Esophagus (tissue), 2 donors: Measurements from ENCODE around the gene FLRT2. TPM values are rescaled to one million over a fixed set of nuclear protein-coding genes. Genes with fewer than 3 reads are reported as not detected.

Experiments
- H3K27ac ChIP-seq, 2 donors: one replicate each; pipeline ENCODE4 v1.5.1; 2013; ENCODE audit warnings: low read depth in 2 of 2, mild to moderate bottlenecking in 2 of 2, inconsistent platforms in 1 of 2, low read length in 1 of 2, moderate library complexity in 1 of 2
- H3K27me3 ChIP-seq, 2 donors: one replicate each; pipeline ENCODE4 v1.6.1; 2013; ENCODE audit warnings: low read length in 2 of 2, control low read depth in 1 of 2, mild to moderate bottlenecking in 1 of 2; ENCODE audit not compliant: insufficient read depth in 2 of 2, control insufficient read depth in 1 of 2
- H3K36me3 ChIP-seq, 2 donors: one replicate each; pipeline ENCODE4 v1.6.1; 2013; ENCODE audit warnings: low read length in 1 of 2; ENCODE audit not compliant: control insufficient read depth in 2 of 2, insufficient read depth in 2 of 2
- H3K4me1 ChIP-seq, 2 donors: one replicate each; pipeline ENCODE4 v1.6.1; 2013; ENCODE audit warnings: low read length in 1 of 2; ENCODE audit not compliant: control insufficient read depth in 2 of 2, insufficient read depth in 2 of 2
- H3K4me3 ChIP-seq, 2 donors: one replicate each; pipeline ENCODE4 v1.5.1; 2013; ENCODE audit warnings: low read length in 2 of 2, mild to moderate bottlenecking in 2 of 2, low read depth in 1 of 2, moderate library complexity in 1 of 2
- H3K9me3 ChIP-seq, 2 donors: one replicate each; pipeline ENCODE4 v1.6.1; 2013; ENCODE audit warnings: mild to moderate bottlenecking in 2 of 2, low read depth in 1 of 2, low read length in 1 of 2, moderate library complexity in 1 of 2; ENCODE audit not compliant: control insufficient read depth in 2 of 2, insufficient read depth in 1 of 2
- WGBS, 2 donors: extraction: QIAGEN DNeasy Blood & Tissue Kit; methylation state at CpG; one replicate each; pipeline ENCODE4 v1.1.7; 2013; 5-methylcytosine and 5-hydroxymethylcytosine counted together
- polyA plus RNA-seq, 2 donors: library from polyadenylated mRNA; stranded (reverse); fragments of 200-250 nt; gene quantifications; one replicate each; pipeline ENCODE4 v1.2.3, GENCODE V29; 2013
- donor health status: healthy with polysubstance abuse.
- donor health status: Bipolar disorder and iron deficiency.

Gene FLRT2
- polyA plus RNA-seq, 2 donors: 0.98 to 2.1 TPM

DNA sequence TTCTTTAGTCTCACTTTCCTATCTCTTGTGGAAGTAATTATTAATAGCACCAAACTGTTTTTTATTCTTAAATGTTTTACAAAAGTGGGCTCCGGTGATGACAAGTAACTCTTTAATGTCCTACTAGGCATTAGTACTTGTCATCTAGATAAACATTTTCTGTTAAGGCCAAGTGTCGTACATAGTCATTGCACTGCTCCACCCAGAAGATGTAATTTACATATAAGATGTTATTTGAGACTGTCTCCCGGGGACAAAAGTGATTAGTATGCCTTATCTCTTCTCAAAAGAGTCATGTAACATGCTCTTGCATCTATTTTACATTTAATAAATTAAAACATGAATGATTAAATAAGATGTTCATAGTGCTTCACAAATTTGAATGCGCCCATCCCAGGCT is 88.4 kb downstream of the FLRT2 start:
- 81 to 89% methylated on average over 4 of the region's 4 CpGs for WGBS, 2 donors

DNA sequence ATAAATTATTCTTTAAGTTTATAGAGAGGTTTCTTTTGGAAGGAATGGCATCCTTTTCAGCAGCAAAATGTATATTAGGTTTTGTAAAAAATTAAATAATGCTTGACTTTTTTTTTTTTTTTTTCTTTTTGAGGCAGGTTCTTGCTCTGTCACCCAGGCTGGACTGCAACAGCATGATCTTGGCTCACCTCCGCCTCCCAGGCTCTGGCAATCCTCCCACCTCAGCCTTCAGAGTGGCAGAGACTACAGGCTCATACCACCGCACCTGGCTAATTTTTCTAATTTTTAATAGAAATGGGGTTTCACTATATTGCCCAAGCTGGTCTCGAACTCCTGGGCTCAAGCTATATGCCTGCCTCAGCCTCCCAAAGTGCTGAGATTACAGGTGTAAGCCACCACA is 89.0 kb downstream of the FLRT2 start:
- Histone ChIP-seq H3K9me3 (peaks cover 0 to 5% of the 10 kb centered on the region in 2 donors), H3K4me3 (no peak overlapping the region), H3K4me1 (no peaks in the 10 kb centered on the region), H3K27ac (no peak overlapping the region), H3K36me3 (peaks cover 0 to 2% of the 10 kb centered on the region in 2 donors), H3K27me3 (no peaks in the 10 kb centered on the region)
- WGBS, 2 donors: 82 to 95% methylated on average over 3 of the region's 3 CpGs

More for the DNA sequence above, 88.4 kb downstream of the FLRT2 start:
- no peak overlapping the region for H3K27ac ChIP-seq
- H3K4me3 ChIP-seq: no peak overlapping the region
- H3K9me3 ChIP-seq: peaks cover 0 to 5% of the 10 kb centered on the region in 2 donors
- H3K4me1 ChIP-seq: no peaks in the 10 kb centered on the region
- H3K36me3 ChIP-seq: peaks cover 0 to 2% of the 10 kb centered on the region in 2 donors
- no peaks in the 10 kb centered on the region for H3K27me3 ChIP-seq

DNA sequence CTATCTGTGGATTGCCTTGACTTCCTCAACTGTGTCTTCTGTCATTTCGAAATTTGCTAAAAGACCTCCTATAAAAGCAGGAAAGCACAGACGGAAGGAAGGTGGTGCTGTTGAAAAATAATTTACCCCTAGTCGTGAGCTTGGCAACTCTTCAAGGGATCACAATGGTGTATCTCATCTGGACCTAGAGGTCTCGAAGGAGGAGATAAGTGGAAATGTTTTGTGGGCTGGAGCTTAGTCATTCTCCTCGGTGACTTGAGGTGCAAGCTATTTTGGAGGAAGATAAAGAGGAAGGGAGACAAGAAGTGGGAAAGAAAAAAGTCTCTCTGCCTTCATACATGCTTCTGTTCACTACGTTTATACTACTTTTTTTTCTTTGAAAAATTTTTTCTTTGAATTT is 89.9 kb downstream of the FLRT2 start:
- Histone ChIP-seq H3K4me3 (no peak overlapping the region), H3K27ac (no peak overlapping the region), H3K9me3 (peaks cover 0 to 5% of the 10 kb centered on the region in 2 donors), H3K36me3 (peaks cover 0 to 2% of the 10 kb centered on the region in 2 donors), H3K4me1 (no peaks in the 10 kb centered on the region), H3K27me3 (no peaks in the 10 kb centered on the region)
- WGBS, 2 donors: 63 to 69% methylated on average over 6 of the region's 6 CpGs

DNA sequence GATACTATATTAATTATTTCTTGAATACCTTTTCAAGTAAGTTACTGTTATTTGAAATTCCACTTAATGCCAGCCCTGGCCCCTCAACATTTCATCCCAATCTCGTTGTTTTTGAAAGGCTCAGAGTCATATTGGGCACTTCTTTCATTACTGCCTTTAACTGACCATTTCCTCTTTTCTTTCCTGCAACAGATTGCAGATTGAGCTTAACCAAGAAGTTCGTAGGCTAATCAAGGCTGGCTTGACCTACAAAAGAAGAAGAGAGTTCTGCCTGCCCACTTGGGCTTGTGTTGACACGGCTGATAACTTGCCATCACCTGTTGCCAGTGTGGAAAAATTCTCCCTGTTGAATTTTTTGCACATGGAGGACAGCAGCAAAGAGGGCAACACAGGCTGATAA is 91.0 kb downstream of the FLRT2 start:
- H3K4me1 ChIP-seq: no peaks in the 10 kb centered on the region
- 66 to 78% methylated on average over 3 of the region's 3 CpGs for WGBS, 2 donors
- no peaks in the 10 kb centered on the region for H3K27me3 ChIP-seq
- peaks cover 0 to 5% of the 10 kb centered on the region in 2 donors for H3K9me3 ChIP-seq
- peaks cover 0 to 2% of the 10 kb centered on the region in 2 donors for H3K36me3 ChIP-seq
- no peak overlapping the region for H3K4me3 ChIP-seq
- H3K27ac ChIP-seq: no peak overlapping the region

DNA sequence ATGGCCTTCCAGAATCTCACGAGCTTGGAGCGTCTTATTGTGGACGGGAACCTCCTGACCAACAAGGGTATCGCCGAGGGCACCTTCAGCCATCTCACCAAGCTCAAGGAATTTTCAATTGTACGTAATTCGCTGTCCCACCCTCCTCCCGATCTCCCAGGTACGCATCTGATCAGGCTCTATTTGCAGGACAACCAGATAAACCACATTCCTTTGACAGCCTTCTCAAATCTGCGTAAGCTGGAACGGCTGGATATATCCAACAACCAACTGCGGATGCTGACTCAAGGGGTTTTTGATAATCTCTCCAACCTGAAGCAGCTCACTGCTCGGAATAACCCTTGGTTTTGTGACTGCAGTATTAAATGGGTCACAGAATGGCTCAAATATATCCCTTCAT is 92.2 kb downstream of the FLRT2 start:
- Histone ChIP-seq H3K4me1 (no peaks in the 10 kb centered on the region), H3K27me3 (no peaks in the 10 kb centered on the region), H3K36me3 (peaks cover 0 to 2% of the 10 kb centered on the region in 2 donors), H3K27ac (no peak overlapping the region), H3K9me3 (peaks cover 0 to 5% of the 10 kb centered on the region in 2 donors), H3K4me3 (no peak overlapping the region)
- 91 to 93% methylated on average over 13 of the region's 13 CpGs for WGBS, 2 donors

DNA sequence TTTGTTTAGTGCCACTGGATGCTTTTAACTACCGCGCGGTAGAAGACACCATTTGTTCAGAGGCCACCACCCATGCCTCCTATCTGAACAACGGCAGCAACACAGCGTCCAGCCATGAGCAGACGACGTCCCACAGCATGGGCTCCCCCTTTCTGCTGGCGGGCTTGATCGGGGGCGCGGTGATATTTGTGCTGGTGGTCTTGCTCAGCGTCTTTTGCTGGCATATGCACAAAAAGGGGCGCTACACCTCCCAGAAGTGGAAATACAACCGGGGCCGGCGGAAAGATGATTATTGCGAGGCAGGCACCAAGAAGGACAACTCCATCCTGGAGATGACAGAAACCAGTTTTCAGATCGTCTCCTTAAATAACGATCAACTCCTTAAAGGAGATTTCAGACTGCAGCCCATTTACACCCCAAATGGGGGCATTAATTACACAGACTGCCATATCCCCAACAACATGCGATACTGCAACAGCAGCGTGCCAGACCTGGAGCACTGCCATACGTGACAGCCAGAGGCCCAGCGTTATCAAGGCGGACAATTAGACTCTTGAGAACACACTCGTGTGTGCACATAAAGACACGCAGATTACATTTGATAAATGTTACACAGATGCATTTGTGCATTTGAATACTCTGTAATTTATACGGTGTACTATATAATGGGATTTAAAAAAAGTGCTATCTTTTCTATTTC is 93.2 kb downstream of the FLRT2 start:
- peaks cover 0 to 2% of the 10 kb centered on the region in 2 donors for H3K36me3 ChIP-seq
- no peak overlapping the region for H3K27ac ChIP-seq
- WGBS, 2 donors: 94 to 96% methylated on average over 27 of the region's 27 CpGs
- no peaks in the 10 kb centered on the region for H3K4me1 ChIP-seq
- H3K9me3 ChIP-seq: peaks cover 0 to 5% of the 10 kb centered on the region in 2 donors
- H3K27me3 ChIP-seq: no peaks in the 10 kb centered on the region
- H3K4me3 ChIP-seq: no peak overlapping the region

DNA sequence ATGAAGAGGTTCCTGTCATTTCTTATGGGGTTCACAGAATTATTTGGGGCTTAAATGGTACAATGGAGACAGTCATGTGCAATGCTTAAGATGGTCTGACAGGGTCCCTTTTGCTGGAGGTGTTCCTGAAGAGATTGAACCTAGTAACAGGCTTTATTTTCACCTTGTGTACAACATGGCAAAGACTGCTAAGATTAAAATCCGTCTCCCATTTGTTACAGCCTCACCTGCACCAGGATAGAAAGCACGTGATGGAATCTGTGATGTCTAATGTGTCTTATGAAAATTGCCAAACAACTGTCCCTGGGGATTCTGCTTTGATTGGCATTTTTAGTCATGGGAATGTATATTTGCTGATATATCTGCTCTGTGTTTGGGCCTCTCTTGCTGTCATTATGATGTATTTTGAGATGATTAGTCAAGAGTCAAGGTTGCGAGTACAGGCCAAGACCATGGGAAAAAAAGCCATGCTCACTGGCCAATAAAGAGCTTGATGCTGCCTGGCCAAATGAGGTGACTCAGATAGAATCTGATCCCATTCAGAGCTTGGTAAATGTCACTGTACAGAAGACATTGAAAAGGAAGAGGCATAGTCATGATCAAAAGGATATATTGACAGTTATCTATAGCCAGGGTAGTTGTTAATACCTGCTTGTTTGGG is 96.1 kb downstream of the FLRT2 start:
- no peaks in the 10 kb centered on the region for H3K27me3 ChIP-seq
- WGBS, 2 donors: 77 to 83% methylated on average over 3 of the region's 3 CpGs
- H3K27ac ChIP-seq: no peak overlapping the region
- H3K9me3 ChIP-seq: peaks cover 0 to 5% of the 10 kb centered on the region in 2 donors
- H3K4me1 ChIP-seq: no peaks in the 10 kb centered on the region
- peaks cover 0 to 2% of the 10 kb centered on the region in 2 donors for H3K36me3 ChIP-seq
- H3K4me3 ChIP-seq: no peak overlapping the region

DNA sequence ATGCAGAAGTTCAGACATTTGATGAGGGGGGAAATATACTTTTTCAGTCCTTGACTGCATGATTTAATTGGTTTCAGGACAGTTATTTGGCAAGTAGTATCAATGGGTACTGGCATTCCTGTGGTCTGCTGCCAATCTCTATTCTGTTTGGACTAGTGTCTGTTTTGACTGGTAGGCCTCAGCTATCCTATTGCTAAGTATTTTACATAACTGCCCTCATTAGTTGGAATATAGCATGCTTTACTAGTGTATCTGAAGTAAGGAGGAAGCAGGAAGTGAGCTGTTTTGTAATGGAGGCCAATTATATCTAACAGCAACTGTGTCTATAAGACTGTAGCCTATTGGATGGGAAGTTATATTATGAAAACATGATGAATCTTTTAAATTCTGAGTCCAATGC is 104.3 kb downstream of the FLRT2 start:
- Histone ChIP-seq H3K27me3 (no peaks in the 10 kb centered on the region), H3K9me3 (no peaks in the 10 kb centered on the region), H3K4me3 (no peak overlapping the region), H3K27ac (no peak overlapping the region), H3K36me3 (no peaks in the 10 kb centered on the region), H3K4me1 (no peaks in the 10 kb centered on the region)

DNA sequence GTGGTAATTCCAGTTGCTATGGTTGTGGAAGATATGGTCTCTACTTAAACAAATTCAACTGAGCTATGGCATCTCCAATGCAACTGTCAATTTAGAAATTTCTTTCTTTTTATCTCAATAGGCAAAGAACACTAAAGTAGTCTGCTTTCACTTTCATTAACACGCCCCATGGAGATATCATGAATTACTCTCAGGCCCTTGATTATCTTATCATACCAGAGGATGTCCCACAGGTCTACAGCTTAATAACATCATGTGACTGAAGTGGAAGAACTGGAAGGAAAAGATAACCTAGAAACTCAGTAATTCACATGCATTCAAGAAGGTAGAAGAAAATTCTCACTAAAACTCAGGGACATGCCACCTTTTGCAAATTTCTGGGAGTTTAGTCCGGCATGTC is 114.3 kb downstream of the FLRT2 start:
- 88 to 93% methylated on average over 2 of the region's 2 CpGs for WGBS, 2 donors
- H3K9me3 ChIP-seq: no peaks in the 10 kb centered on the region
- no peaks in the 10 kb centered on the region for H3K36me3 ChIP-seq
- H3K27me3 ChIP-seq: no peaks in the 10 kb centered on the region
- H3K27ac ChIP-seq: no peak overlapping the region
- no peak overlapping the region for H3K4me3 ChIP-seq
- H3K4me1 ChIP-seq: no peaks in the 10 kb centered on the region

DNA sequence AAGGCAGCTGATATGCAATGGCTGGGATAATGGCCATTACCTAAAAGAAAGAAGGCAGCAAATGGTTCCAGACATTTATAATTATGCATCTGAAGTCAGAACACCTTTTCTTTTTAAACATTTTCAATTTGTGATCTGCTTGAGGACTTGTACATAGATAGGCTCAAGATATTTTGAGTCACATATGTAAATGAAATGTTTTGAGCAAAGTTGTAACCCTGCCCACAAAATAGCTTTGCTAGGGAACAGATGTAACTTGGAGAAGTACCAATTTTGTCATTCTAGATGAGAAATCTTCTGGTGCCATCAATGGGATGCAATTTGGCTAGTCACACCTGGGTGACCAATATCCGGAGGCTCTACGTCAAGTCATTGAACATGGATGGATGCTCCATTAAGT is 123.1 kb downstream of the FLRT2 start:
- H3K27me3 ChIP-seq: no peaks in the 10 kb centered on the region
- WGBS, 2 donors: 96 to 99% methylated on average over 2 of the region's 2 CpGs
- H3K9me3 ChIP-seq: no peaks in the 10 kb centered on the region
- H3K4me3 ChIP-seq: no peak overlapping the region
- H3K27ac ChIP-seq: no peak overlapping the region
- no peaks in the 10 kb centered on the region for H3K4me1 ChIP-seq
- no peaks in the 10 kb centered on the region for H3K36me3 ChIP-seq
